ENCODE results near the gene FBXW7.

Gene FBXW7

DNA sequence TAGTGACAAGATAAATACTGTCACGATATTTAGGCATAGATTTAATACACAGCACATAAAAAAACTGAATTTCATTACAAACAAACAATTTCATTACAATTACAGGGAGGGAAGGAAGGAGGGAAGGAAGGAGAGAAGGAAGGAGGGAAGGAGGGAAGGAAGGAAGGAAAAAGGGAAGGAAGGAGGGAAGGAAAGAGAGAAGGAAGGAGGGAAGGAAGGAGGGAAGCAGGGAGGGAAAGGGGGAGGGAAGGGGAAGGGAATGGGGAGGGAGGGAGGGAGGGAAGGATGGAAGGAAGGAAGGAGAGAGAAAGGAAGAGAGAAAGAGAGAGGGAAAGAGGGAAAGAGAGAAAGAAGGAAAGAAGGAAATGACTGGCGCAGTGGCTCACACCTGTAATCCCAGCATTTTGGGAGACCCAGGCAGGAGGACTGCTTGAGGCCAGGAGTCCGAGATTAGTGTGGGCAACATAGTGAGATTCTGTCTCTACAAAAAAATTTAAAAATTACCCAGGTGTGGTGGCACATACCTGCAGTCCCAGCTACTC is 64.6 kb downstream of the FBXW7 start:
- DNase-seq (ENCODE audit: low spot score), result no peak

- DNase-seq (ENCODE audit: low spot score), result no peak
Measured at GRCh38 chr4:152468408-152468807, 67.5 kb downstream of the FBXW7 start.

GRCh38 chr4:152467101-152467500 is 68.8 kb downstream of the FBXW7 start:
- DNase-seq (ENCODE audit: low spot score), result no peak

GRCh38 chr4:152464030-152464823 is 71.7 kb downstream of the FBXW7 start:
- DNase-seq (ENCODE audit: low spot score), result no peak

DNA sequence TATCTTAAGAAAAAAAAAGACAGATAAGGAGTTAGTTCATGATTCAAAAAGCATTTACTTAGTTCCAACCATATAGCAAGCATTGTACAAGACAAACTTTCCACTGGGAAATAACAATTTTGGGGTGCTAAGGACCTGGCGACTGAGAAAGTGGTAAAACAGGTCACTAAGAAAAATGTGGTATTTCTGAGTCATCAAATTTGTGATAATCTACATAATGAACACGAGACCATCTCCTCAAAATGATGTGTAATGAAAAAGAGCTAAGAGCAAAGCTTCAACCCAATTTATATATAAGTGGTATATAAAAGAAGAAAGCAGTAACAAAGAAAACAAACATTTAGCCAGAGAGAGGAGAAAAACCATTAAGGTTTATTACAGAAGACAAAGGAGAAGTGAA is 72.3 kb downstream of the FBXW7 start:
- DNase-seq (ENCODE audit: low spot score), result no peak

DNA sequence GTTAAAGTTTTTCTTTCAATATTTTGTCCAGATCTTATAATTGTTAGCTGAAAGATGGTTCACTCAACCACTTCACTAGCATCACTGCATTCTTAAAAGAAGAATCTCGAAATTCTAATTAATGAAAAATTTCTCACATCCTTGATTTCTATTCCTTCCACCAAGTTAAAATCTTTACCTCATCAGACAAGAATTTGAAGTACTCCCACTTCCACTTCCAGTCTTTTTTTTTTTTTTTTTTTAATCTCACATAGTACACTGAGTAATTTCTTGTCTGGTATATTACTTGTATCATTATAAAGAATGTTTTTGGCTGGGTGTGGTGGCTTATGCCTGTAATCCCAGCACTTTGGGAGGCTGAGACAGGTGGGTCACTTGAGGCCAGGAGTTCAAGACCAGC is 73.2 kb downstream of the FBXW7 start:
- no peak for DNase-seq (ENCODE audit: low spot score)

- DNase-seq (ENCODE audit: low spot score), result no peak
Measured at GRCh38 chr4:152462047-152462446, 73.8 kb downstream of the FBXW7 start.

GRCh38 chr4:152460488-152460887 is 75.4 kb downstream of the FBXW7 start:
- peak; percentile 36 for DNase-seq (ENCODE audit: low spot score)

DNA sequence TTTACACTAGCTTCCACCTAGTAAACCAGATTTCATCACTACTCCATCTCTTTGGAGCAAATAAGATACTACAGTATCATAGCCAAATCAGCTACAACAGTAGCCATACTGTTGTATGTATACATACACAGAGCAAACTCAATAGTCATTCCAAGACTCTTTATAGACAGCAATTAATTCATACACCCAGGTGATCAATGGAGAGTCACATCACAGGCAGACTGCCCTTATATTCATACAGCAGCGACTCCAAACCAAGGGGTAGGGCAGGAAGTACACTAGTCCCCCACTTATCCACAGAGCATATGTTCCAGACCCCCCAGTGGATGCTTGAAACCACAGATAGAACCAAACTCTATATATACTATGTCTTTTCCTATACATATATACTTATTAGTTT is 76.6 kb downstream of the FBXW7 start:
- no peak for DNase-seq (ENCODE audit: low spot score)

DNA sequence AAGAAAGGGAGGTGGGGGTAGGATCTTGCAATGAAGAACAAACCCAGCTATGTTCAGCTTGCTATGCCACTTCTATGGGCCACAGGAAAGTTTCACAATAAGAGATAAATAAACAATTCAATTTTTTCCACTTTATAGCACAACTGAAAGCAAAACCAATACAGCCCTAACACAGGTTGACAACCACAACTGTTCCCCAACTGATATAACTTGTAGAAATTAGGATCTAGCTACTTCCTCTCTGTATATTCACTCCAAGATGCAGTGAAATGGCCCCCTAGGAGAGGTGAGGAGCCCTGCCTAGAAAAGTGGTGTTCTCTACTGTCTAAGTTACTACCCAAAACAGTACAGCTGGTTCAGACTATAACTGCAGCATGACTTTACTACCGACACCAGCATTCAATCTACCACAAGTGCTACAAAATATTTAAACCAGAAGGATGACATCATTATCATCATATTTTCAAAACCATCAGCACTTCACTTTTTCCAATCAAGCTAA is 77.0 kb downstream of the FBXW7 start:
- DNase-seq (ENCODE audit: low spot score), result peak; percentile 26

DNA sequence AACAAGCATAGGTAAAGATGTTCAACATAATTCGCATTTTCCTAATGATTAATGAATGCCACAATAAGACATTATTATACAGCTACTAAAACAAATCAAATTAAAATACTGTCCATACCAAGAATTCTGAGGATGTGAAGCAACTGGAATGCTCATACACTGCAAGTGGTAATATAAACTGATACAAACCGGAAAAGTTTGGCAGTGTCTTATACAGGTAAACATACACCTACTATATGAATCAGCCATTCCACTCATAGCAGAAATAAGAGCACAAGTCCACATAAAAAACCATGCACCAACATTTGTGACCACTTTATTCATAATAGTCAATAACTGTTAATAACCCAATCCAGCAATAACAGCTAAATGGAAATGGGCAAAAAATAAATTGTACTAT is 79.3 kb downstream of the FBXW7 start:
- DNase-seq (ENCODE audit: low spot score), result no peak

DNA sequence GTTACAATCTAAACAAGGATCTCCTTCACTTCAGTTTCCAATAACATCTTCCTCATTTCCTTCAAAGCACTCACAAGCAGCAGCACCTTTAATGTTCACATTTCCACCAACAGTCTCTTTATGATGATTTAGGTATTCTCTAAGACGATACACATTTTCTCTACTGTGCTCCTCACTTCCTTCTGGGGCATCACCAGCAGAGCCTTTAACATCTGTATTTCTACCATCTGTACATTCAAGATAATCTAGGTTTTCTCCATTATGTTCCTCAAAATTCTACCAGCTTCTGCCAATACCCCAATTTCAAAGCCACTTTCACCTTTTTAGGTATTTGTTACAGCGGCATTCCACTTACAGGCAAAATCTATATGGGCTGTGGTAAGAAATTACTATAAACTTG is 80.6 kb downstream of the FBXW7 start:
- no peak for DNase-seq (ENCODE audit: low spot score)

DNA sequence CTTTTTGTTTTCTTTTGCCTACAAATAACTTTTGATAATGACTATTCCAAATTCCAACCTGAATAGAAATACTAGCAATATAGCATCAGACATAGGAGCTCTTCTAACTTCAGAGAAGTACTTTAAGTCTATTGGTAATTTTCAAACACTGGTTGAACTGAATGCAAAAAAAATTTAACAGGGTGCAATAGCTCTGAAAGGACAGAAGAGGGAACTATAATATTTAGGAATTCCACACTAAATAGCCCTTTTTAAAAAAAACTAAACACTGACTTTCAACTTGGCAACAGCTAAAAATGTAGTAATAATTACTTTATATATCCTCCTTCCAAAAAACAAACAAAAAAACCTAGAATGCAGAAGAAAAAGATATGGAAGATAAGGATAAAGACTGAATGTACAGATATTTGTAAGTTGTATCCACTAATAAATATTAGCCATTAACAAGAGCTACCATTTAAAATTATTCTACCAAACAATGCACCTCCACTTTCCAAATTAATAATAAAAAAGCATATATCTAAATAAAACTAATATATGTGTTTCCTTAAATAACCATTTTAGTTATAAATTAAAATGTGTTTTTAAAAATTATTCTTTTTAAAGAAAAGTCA is 81.4 kb downstream of the FBXW7 start:
- DNase-seq (ENCODE audit: low spot score), result no peak

GRCh38 chr4:152451496-152451895 is 84.4 kb downstream of the FBXW7 start:
- DNase-seq (ENCODE audit: low spot score), result no peak

- DNase-seq (ENCODE audit: low spot score), result no peak
Measured at GRCh38 chr4:152448854-152449253, 87.0 kb downstream of the FBXW7 start.

GRCh38 chr4:152448038-152448707 is 87.7 kb downstream of the FBXW7 start:
- no peak for DNase-seq (ENCODE audit: low spot score)

DNA sequence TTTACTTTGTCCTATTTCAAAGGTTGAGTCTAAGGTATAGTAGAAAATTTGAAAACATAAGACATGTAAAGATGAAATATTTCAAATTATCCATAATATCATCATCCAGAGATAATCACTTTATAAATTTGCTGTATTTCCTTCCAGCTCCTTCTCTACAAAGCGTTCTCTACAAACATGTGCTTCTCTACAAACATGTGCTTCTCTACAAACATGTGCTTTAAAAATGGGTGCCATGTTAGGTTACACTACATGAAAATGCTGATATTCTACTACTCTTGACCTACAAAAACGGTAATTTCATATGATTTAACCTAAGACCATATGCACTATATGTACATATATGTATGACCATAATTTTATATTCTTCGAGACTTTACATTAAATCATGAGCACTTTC is 92.0 kb downstream of the FBXW7 start:
- DNase-seq (ENCODE audit: low spot score), result no peak

- DNase-seq (ENCODE audit: low spot score), result no peak
Measured at GRCh38 chr4:152437561-152437960, 98.3 kb downstream of the FBXW7 start.

GRCh38 chr4:152436384-152436783 is 99.5 kb downstream of the FBXW7 start:
- no peak for DNase-seq (ENCODE audit: low spot score)

DNA sequence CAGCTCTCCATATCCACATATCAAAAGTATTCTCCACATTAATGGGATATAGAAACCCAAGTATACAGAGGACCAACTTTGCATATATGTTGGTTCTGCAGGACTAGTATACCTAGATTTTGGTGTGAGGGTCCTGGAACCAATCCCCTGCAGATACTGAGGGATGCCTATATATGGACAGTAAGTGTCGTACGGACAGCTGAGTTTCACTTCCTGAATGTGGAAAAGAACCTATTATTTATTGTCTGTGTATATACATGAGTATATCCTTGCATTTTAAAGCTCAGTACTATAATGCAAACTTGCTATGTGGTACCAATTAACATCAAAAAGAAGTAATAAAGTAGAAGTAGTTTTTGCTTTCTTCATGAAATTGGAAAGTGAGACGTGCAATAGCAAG is 101.9 kb downstream of the FBXW7 start:
- DNase-seq (ENCODE audit: low spot score), result no peak

DNA sequence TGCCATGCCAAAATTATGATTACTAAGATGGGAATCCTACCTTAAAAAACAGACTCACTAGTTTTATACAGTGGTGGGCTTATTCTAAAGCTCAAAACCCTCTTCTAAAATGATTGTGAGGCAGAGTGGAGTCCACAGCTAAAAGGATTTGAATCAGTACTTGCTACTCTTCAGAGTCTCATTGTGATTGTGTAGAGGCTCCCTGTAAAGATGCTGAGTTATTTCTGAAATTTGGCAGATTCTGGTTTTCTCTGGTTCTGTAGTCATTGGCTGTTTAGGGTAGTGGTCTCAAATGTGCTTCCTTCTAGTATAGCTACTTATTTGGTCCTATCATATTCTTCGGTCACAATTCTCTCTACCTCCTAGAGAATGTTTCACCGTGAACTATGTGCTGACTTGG is 104.1 kb downstream of the FBXW7 start:
- peak; percentile 22 for DNase-seq (ENCODE audit: low spot score)

- no peak for DNase-seq (ENCODE audit: low spot score)
Measured at GRCh38 chr4:152431291-152431690, 104.6 kb downstream of the FBXW7 start.

GRCh38 chr4:152430507-152430906 is 105.4 kb downstream of the FBXW7 start:
- DNase-seq (ENCODE audit: low spot score), result peak; percentile 9

Measured in activated CD4-positive, alpha-beta T cell treated with anti-CD3 and anti-CD28 coated beads, Interleukin-2, Interleukin-4, amounts not matched to agents 100 ng/mL and 50 ng/mL, durations not matched to agents 16 hours and 8 hours (primary cell).